ENCODE data around the gene STOX2.
"Not testable (repeated sequence)": the region's sequence is repeated elsewhere in the genome, so short reads cannot be mapped to it uniquely, and the experiment has no call there.

STOX2 gene

DNA sequence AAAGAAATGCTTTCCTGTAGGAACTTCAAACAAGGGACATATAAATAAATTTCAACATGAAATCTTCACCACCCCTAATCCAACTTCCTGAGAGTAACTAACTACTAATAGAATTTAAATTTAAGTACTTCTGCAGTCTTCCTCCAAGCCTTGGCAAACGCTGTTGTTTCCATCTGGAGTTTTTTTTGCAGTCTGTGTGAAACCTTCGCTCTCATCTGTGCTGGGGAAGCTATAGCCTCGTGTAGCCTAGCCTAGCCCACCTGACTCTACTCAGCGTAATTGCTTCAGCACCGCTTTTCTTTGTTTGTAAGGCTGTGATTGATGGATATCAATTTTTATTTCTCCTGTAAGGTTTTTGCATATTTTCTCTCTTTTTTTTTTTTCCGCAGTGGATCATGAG is 30.9 kb downstream of the STOX2 start:
- no peak for DNase-seq

GRCh38 chr4:183936574-183937345 is 31.7 kb downstream of the STOX2 start:
- no peak for DNase-seq

DNA sequence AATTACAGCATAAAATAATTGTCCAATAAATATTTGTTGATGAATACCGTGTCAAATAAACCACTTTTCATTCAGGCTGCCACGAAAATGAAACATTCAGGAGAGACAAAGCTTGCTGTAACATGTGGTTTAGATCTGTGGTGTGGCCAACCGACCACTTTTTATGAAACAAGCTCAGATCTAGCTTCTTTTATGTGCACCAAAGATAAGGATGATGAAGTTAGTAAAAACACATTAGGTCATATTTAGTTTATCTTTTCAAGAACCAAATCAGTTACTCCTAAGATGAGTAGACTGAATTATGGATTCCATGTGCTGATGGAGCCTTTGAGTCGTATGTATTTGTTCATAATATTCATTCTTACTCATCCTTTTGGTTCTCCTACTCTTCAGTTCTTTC is 35.8 kb downstream of the STOX2 start:
- no peak for DNase-seq

DNA sequence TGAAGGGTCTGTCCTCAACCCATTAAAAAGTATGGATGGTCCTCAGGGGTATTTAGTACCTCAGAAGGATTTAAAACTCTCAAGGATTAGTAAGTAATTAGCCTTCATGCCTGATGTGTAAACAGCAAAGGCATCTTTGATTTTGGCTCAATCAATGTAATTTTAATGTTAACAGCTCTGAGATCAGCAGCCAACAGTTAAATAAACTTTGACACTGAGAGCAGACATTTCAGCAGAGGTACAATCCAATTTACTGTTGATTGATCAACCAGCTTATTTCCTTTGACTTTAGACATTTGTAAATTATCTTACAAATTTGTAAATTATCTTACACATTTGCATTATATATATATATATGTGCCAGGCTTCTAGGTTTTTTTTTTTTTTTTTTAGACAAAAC is 36.9 kb downstream of the STOX2 start:
- DNase-seq, result no peak

DNA sequence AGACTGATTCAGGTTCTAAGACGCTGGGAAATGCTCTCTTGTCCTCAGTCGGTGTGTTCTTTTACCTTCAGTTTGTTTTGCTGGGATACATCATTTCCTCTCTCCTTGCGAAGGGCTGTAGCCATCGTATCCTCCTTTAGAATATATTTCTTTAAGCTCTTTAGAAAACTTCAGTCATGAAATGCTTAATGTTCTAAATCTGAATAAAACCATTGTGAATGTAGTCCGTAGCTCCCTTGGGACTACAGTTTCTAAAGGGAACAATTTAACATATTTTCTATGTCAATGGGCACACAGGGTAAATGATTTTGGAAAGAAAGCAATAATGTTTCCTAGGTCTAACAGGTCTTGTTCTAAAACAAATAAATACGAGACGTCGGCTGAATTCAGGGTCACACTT is 40.6 kb downstream of the STOX2 start:
- no peak for DNase-seq

DNA sequence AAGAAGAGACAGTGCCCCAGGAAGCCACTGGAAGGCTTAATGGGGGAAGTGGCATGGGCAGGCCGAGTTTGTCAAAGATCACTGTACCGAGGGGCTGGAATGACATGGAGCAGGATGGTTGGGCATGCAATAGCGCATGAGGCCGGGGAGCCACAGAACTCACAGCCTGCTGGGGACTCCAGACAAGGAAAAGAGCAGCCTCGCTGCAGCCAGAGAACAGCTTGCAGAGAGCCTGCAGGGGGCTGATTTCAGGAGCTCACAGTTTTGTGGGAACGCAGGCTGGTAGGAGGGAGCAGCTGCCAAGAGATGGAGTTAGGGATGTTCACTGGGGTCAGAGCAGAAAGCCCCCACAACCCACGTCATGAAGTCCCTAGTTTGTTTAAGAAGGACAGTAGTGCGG is 45.4 kb downstream of the STOX2 start:
- no peak for DNase-seq

GRCh38 chr4:183952652-183953051 is 47.5 kb downstream of the STOX2 start:
- DNase-seq, result not testable (repeated sequence)

- no peak for DNase-seq
Observed at GRCh38 chr4:183959319-183960045, 54.4 kb downstream of the STOX2 start.

DNA sequence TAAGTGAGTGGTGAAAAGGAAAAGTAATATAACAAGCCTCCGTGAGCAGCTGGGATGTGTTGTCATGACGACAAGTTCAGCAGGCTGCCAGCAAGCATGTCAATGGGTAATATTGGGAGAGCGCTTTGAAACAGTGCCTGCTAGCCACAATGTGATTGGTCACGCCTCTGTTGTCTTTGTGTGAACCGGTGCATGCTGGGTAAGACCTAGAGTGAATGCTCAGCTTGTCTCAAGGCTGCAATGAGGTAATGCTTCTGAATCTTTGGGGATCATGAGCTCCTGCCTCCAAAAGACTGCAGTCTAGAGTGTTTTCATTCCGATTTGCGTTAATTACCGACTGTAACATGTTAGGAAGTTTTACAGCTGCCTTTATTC is 54.9 kb downstream of the STOX2 start:
- no peak for DNase-seq

- no peak for DNase-seq
Observed at GRCh38 chr4:183960962-183961541, 55.9 kb downstream of the STOX2 start.

- no peak for DNase-seq
Observed at GRCh38 chr4:183961795-183962194, 56.7 kb downstream of the STOX2 start.

DNA sequence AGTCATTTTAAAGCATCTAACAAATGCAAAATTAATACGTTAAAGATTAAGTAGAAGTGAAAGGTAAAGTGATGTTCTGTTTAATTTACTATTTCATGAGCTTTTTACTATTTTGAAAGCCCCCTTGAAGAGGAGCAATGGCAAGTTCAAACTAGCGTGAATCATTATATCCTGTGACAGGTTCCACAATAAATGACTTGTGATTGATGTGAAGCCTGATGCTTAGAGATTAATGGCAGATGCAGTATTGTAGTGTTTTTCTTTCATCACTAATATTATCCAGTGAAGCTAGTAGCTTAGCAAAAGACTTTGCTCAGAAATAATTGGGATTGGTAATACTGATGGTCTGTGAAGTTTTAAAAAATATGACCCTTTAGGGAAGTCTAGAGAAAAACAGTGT is 57.3 kb downstream of the STOX2 start:
- DNase-seq, result no peak

GRCh38 chr4:183966371-183966770 is 61.3 kb downstream of the STOX2 start:
- DNase-seq, result no peak

DNA sequence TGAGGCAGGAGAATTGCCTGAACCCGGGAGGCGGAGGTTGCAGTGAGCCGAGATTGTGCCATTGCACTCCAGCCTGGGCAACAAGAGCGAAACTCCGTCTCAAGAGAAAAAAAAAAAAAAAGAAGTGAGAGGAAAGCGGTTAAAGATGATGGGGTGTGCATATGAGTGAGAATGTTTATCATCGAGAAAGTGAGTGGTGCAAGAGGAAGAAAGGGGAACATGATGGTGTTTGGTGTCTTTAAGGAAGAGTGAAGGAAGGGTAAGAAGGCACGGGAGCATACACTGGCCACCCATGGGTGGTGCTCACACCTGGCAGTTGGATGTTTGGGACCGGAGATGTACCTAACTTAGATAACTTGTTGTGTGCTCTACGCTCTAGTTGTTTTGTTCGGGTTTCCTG is 62.2 kb downstream of the STOX2 start:
- no peak for DNase-seq

DNA sequence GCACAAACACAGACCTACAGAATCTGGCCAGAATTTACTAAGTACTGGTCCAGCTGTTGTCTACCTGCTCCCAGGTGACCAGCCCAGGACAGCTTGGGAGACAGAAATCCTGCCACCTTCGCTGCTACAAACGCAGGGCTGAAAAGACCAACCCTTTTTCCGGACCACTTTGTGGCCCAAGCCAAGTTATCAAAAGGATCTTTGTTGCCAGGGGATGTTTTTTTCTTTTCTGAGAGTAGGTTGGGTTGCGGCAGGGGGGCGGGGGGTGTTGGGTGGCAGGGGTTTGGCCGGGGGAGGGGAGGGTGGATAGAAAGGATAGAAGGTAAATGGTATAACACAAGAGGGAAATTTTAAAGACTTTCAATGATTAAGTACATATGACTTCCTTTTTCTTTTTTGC is 63.4 kb downstream of the STOX2 start:
- DNase-seq, result no peak

GRCh38 chr4:183968931-183969330 is 63.8 kb downstream of the STOX2 start:
- DNase-seq, result no peak

DNA sequence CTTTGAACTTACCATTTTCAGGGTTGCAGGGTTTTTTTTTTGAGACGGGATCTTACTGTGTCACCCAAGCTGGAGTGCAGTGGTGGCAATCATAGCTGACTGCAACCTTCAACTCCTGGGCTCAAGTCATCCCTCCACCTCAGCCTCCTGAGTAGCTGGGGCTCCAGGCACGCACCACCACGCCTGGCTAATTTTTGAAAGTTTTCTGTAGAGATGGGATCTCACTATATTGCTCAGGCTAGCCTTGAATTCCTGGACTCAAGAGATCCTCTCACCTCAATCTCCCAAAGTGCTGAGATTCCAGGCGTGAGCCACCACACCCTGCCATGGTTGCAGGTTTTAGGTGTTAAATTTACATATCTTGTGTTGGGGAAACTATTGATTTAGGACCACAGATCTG is 64.5 kb downstream of the STOX2 start:
- DNase-seq, result no peak

DNA sequence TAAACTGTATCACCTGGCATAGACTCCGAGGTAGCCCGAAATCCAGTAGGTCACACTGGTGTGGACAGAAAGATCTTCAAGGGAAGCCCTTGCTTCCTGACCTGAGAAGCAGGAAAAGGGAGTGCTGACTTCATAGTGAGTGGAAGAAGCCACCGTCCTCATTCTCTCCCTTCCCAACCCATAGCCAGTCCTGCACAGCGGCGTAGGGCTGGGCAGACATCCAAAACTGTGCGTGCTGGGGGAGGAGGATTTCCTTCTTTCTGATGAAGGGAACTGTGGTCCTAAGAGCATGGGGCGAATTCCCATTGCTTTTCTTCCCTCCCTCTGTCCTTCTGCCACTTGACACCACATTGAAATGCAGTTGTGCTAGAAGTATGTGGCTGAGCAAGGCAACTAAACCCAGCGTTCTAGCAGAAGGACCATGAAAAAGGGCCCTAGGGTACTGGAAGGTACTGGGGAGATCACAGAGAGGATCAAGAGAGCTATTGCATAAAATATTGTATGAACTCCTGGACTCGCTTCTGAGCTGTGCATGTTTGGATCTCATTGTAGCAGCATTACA is 66.9 kb downstream of the STOX2 start:
- DNase-seq, result no peak

DNA sequence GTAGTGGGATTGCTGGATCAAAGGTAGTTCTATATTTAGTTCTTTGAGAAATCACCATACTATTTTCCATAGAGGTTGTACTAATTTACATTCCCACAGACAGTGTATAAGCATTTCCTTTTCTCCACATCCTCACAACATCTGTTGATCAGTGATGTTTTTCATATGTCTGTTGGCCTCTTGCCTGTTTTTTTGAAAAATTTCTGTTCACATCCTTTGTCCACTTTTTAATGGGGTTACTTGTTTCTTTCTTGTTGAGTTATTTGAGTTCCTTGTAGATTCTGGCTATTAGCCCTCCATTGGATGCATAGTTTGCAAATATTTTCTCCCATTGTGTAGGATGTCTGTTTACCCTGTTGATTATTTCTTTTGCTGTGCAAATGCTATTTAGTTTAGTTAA is 72.6 kb downstream of the STOX2 start:
- DNase-seq, result no peak

DNA sequence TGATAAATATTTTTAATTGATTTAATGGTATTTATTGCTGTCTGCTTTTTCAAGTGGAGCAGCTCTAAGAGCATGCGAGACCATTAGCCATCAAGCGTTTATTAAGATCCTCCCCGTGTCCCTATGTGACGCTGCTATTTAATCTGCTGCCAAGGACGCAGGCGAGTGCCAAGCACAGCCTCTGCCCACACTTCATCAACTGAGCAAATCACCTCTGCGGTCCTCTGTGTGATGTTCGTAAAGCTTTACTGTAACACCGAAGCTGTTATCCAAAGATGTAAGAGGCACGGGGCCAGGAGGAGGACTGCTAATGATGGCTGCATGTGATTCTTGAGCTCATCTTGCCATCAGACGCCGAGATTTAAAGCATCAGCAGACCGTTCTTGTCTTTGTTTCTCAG is 79.5 kb downstream of the STOX2 start:
- DNase-seq, result no peak

GRCh38 chr4:183985786-183986185 is 80.7 kb downstream of the STOX2 start:
- DNase-seq, result no peak

DNA sequence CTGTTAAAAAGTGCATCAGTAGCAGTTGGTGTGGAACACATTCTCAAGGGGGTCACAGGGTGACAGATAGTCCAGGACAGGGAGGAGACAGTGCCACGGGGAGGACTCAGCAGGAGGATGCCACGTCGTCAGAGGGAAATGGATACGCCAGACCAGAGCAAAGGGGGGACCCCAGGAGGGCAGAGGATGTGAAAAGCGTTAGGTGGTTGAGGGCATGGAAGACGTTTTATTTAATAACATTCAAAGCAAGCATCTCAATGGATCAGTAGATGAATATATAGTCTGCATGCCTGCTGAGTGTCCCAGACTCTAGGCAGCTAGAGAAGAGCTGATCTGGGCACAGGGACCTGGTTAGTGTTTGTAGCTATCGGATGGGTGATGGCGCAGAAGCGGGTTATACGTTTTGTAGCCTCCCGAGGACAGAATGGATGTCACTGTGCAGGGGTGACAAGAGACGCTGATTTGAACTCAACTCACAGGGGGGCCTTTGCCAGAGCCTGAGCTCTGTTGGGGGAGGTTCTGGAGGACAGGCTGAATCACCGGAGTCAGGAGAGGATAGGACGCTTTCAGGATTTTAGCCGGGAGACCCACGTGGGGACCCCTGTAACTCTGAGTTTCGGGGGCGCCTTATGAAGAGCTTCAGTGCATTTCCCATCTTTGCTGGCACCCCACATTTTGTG is 81.3 kb downstream of the STOX2 start:
- no peak for DNase-seq

All from activated effector memory CD4-positive, alpha-beta T cell treated with anti-CD3 and anti-CD28 coated beads, Interleukin-2, amount 50 U/mL, for 16 hours (primary cell).